Activated naive CD8-positive, alpha-beta T cell (primary cell): ENCODE data around the gene ZNF439.
A peak's percentile ranks its signal among the peaks of the same experiment; 100 is the strongest.
"Not testable (repeated sequence)": the region's sequence is repeated elsewhere in the genome, so short reads cannot be mapped to it uniquely, and the experiment has no call there.

Experiments used
- H3K27ac Mint-ChIP-seq: one replicate; pipeline ENCODE4 v1.8.0; 2021; ENCODE audit warnings: mixed read lengths
- H3K27me3 Mint-ChIP-seq: one replicate; pipeline ENCODE4 v1.8.0; 2021; ENCODE audit warnings: mixed read lengths
- H3K36me3 Mint-ChIP-seq: one replicate; pipeline ENCODE4 v1.8.0; 2021; ENCODE audit warnings: mixed read lengths
- H3K4me1 Mint-ChIP-seq: one replicate; pipeline ENCODE4 v1.8.0; 2021; ENCODE audit warnings: low read depth, mixed read lengths
- H3K4me3 Mint-ChIP-seq: one replicate; pipeline ENCODE4 v1.8.0; 2021; ENCODE audit warnings: mild to moderate bottlenecking, mixed read lengths
- H3K9me3 Mint-ChIP-seq: one replicate; pipeline ENCODE4 v1.8.0; 2021; ENCODE audit warnings: low read depth, mixed read lengths

Gene ZNF439

DNA sequence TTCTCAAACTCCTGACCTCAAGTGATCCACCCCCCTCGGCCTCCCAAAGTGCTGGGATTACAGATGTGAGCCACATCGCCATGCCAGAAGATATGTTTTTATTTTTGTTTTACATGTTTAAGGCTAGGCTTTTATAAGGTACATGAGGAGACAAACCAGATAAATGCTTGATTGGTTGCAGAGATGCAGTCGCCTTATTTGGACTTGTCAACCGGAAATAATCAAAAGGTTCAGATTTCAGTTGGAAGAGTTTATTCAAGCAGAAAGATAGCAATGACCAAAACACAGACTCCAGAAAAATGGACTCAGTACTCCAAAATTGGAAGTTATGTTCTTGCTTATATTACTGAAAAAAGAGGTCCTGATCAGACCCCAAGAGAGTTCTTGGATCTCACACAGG, 1.8 kb downstream of the ZNF439 start:
- not testable (repeated sequence) for H3K27me3 Mint-ChIP-seq

GRCh38 chr19:11853358-11853757, 4.8 kb downstream of the ZNF439 start:
- H3K9me3 Mint-ChIP-seq = peaks cover 4% of the 10 kb centered on the region
- no peaks in the 10 kb centered on the region for H3K27me3 Mint-ChIP-seq
- no peak overlapping the region for H3K27ac Mint-ChIP-seq
- no peak overlapping the region for H3K4me3 Mint-ChIP-seq
- H3K4me1 Mint-ChIP-seq = peaks cover 29% of the 10 kb centered on the region
- H3K36me3 Mint-ChIP-seq = peaks cover 46% of the 10 kb centered on the region

More for the DNA sequence above, 1.8 kb downstream of the ZNF439 start:
- Mint-ChIP-seq H3K4me3 (peak overlapping the region; percentile 92), H3K4me1 (peaks cover 30% of the 10 kb centered on the region), H3K36me3 (peaks cover 20% of the 10 kb centered on the region)
- not testable (repeated sequence) for H3K27ac Mint-ChIP-seq, H3K9me3 Mint-ChIP-seq

- Mint-ChIP-seq H3K36me3 (peaks cover 62% of the 10 kb centered on the region), H3K27me3 (no peaks in the 10 kb centered on the region), H3K4me1 (peaks cover 6% of the 10 kb centered on the region), H3K4me3 (no peak overlapping the region), H3K9me3 (peaks cover 5% of the 10 kb centered on the region), H3K27ac (no peak overlapping the region)
Measured at GRCh38 chr19:11856596-11857250, 8.2 kb downstream of the ZNF439 start.

GRCh38 chr19:11860721-11861120, 12.2 kb downstream of the ZNF439 start:
- peaks cover 3% of the 10 kb centered on the region for H3K4me1 Mint-ChIP-seq
- no peak overlapping the region for H3K4me3 Mint-ChIP-seq
- no peaks in the 10 kb centered on the region for H3K27me3 Mint-ChIP-seq
- peaks cover 7% of the 10 kb centered on the region for H3K9me3 Mint-ChIP-seq
- H3K36me3 Mint-ChIP-seq = peaks cover 71% of the 10 kb centered on the region
- H3K27ac Mint-ChIP-seq = no peak overlapping the region

- Mint-ChIP-seq H3K9me3 (peaks cover 10% of the 10 kb centered on the region), H3K27ac (no peak overlapping the region)
Measured at GRCh38 chr19:11861301-11861700, 12.8 kb downstream of the ZNF439 start.

DNA sequence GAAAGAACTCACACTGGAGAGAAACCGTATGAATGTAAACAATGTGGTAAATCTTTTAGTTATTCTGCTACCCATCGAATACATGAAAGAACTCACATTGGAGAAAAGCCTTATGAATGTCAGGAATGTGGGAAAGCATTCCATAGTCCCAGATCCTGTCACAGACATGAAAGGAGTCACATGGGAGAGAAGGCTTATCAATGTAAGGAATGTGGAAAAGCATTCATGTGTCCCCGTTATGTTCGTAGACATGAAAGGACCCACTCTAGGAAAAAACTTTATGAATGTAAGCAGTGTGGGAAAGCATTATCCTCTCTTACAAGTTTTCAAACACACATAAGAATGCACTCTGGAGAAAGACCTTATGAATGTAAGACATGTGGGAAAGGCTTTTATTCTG, 19.2 kb downstream of the ZNF439 start:
- H3K4me3 Mint-ChIP-seq, H3K27ac Mint-ChIP-seq, H3K27me3 Mint-ChIP-seq, H3K4me1 Mint-ChIP-seq: not testable (repeated sequence)
- Mint-ChIP-seq H3K9me3 (peaks cover 23% of the 10 kb centered on the region), H3K36me3 (peaks cover 59% of the 10 kb centered on the region)

More at GRCh38 chr19:11861301-11861700, 12.8 kb downstream of the ZNF439 start:
- Mint-ChIP-seq H3K4me3 (no peak overlapping the region), H3K36me3 (peaks cover 70% of the 10 kb centered on the region), H3K27me3 (no peaks in the 10 kb centered on the region), H3K4me1 (no peaks in the 10 kb centered on the region)

DNA sequence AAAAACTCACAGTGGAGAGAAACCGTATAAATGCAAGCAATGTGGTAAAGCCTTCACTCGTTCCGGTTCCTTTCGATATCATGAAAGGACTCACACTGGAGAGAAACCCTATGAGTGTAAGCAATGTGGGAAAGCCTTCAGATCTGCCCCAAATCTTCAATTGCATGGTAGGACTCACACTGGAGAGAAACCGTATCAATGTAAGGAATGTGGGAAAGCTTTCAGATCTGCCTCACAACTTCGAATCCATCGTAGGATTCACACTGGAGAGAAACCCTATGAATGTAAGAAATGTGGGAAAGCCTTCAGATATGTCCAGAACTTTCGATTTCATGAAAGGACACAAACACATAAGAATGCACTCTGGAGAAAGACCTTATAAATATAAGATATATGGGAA, 19.7 kb downstream of the ZNF439 start:
- Mint-ChIP-seq H3K27ac (no peak overlapping the region), H3K4me1 (no peaks in the 10 kb centered on the region), H3K4me3 (no peak overlapping the region), H3K9me3 (peaks cover 21% of the 10 kb centered on the region), H3K27me3 (no peaks in the 10 kb centered on the region), H3K36me3 (peaks cover 57% of the 10 kb centered on the region)

GRCh38 chr19:11872624-11873023, 24.1 kb downstream of the ZNF439 start:
- no peak overlapping the region for H3K4me3 Mint-ChIP-seq
- peaks cover 26% of the 10 kb centered on the region for H3K36me3 Mint-ChIP-seq
- H3K27me3 Mint-ChIP-seq = no peaks in the 10 kb centered on the region
- H3K27ac Mint-ChIP-seq = no peak overlapping the region
- H3K9me3 Mint-ChIP-seq = peaks cover 18% of the 10 kb centered on the region
- no peaks in the 10 kb centered on the region for H3K4me1 Mint-ChIP-seq

- no peaks in the 10 kb centered on the region for H3K27me3 Mint-ChIP-seq
- peaks cover 15% of the 10 kb centered on the region for H3K36me3 Mint-ChIP-seq
- H3K27ac Mint-ChIP-seq = no peak overlapping the region
- peaks cover 11% of the 10 kb centered on the region for H3K9me3 Mint-ChIP-seq
- H3K4me1 Mint-ChIP-seq = no peaks in the 10 kb centered on the region
- no peak overlapping the region for H3K4me3 Mint-ChIP-seq
Measured at GRCh38 chr19:11873762-11874161, 25.2 kb downstream of the ZNF439 start.

- H3K27me3 Mint-ChIP-seq, H3K4me3 Mint-ChIP-seq, H3K27ac Mint-ChIP-seq, H3K4me1 Mint-ChIP-seq, H3K36me3 Mint-ChIP-seq, H3K9me3 Mint-ChIP-seq: not testable (repeated sequence)
Measured at GRCh38 chr19:11879687-11880266, 31.3 kb downstream of the ZNF439 start.

DNA sequence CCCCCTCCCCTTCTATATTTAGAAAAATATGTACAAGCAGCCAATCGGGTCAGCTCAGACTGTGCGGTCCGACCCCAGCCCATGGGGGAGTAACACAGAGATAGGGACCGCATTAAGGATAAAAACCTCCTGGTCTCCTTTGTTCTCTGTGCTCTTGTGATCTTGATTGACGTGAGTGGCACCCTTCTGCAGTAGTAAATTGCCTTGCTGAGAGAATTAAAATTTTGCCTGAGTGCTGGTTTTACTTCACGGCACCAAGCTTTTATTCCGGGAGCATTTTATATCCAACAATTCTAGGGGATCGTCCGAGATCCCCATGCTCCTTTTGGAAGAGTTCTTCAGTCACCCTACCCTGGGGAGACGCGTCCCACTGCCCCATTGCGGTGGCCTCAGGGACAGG, 32.1 kb downstream of the ZNF439 start:
- Mint-ChIP-seq H3K36me3 (no peaks in the 10 kb centered on the region), H3K4me3 (no peak overlapping the region), H3K27ac (no peak overlapping the region), H3K9me3 (no peaks in the 10 kb centered on the region), H3K4me1 (peaks cover 2% of the 10 kb centered on the region), H3K27me3 (no peaks in the 10 kb centered on the region)

DNA sequence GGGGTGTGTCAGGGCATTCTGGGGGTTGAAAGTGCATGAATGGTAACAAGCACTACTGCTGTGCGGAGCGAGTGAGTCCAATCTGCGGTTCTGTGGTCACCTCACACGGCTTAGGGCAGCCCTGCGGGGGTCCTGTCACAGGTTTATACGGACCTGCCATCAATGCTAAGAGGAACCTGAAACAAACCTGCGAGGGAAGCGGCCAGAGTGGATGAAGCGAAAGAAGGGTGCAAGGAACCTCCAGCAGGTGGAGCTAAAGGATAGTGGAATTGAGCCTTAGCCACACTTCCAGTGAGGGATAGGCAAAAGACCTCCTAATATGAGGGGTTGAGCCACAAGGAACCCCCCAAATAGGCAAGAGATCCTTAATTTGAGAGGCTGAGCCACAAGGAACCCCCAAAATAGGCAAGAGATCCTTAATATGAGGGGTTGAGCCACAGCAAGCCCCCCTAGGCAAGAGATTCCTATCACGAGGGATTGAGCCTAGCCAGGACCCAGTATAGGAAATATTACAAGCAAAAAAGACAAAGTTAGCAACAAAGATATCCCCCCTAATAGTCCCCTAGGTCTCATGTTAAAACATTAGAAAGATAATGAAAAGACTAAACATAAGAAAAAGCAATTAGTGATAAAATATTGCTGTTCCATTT, 32.8 kb downstream of the ZNF439 start:
- no peaks in the 10 kb centered on the region for H3K36me3 Mint-ChIP-seq
- H3K4me3 Mint-ChIP-seq = no peak overlapping the region

DNA sequence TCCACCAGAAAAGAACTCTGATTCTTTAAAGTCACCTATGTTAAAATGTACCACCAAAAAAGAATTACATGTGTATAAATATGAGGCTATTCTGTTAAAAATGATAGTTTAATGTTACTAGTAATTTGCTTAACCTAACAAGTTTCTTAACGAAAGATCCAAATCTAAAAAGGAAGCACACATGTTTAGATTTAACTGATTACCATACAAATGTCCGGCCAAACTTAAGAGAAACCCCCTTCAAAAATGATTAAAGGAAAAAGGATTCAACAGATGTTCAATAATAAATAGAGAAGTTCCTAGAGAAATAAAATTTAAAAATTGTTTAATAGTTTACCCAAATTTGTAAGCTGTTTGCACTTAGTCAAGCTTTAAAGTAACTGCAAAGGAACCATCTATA, 34.1 kb downstream of the ZNF439 start:
- Mint-ChIP-seq H3K9me3 (no peaks in the 10 kb centered on the region), H3K36me3 (no peaks in the 10 kb centered on the region), H3K27ac (no peak overlapping the region), H3K4me3 (no peak overlapping the region), H3K27me3 (no peaks in the 10 kb centered on the region), H3K4me1 (peaks cover 6% of the 10 kb centered on the region)

More for the DNA sequence above, 32.8 kb downstream of the ZNF439 start:
- no peaks in the 10 kb centered on the region for H3K9me3 Mint-ChIP-seq
- H3K4me1 Mint-ChIP-seq = peaks cover 2% of the 10 kb centered on the region
- no peak overlapping the region for H3K27ac Mint-ChIP-seq
- H3K27me3 Mint-ChIP-seq = no peaks in the 10 kb centered on the region

- no peaks in the 10 kb centered on the region for H3K36me3 Mint-ChIP-seq
- H3K27ac Mint-ChIP-seq = peak overlapping the region; percentile 16
- peaks cover 25% of the 10 kb centered on the region for H3K4me1 Mint-ChIP-seq
- no peaks in the 10 kb centered on the region for H3K9me3 Mint-ChIP-seq
- no peaks in the 10 kb centered on the region for H3K27me3 Mint-ChIP-seq
- peak overlapping the region; percentile 91 for H3K4me3 Mint-ChIP-seq
Measured at GRCh38 chr19:11887234-11887610, 38.7 kb downstream of the ZNF439 start.

DNA sequence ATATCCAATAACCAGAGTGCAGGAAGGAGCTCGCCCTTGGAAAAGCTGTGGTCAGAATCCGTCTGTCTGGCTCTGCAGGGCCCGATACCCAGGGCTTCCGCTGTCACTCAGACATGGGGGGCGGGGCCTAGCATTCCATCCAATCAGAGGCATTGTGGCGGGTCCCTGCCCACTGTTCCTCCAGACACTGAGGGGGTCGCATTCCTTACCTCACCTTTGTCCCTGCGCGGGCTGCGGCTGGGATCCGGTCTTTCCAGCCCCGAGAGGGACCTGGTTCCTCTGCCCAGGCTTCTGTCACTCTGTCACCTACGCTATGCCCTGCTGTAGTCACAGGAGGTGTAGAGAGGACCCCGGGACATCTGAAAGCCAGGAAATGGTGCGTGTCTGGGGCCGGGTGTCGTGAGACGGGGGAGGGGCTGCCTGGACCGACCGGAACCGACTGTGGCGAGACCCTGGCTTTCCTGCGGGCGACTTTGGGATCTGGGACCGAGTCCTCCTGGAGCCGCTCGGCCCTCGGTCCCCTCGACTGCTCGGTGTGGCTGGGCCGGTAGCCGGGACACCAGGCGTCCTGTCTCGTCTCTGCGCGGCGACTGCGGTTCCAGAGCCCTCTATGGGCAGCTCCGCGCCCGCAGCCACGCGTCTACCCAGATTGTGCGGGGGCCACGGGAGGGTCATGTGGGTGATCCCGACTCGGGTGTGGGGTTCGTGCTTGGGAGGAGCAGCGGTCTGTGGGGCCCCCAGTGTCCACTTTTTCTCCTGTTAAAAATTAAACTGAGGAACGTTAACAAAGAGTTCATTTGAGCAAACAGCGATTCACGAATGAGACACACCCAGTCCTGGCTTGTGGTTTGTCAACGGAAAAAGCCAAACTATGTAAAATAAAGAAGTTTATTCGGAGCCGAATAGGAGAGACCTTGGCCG, 39.3 kb downstream of the ZNF439 start, which contains the start of gene ZNF69:
TSS of gene ZNF69 (plus strand) at position 172 of the 921 bp plus-strand sequence. CDS start at position 314, 142 bp downstream.
- Mint-ChIP-seq H3K36me3 (no peaks in the 10 kb centered on the region), H3K4me3 (peak within 1 kb of the TSS; percentile 91), H3K27me3 (no peaks in the 10 kb centered on the region), H3K9me3 (no peaks in the 10 kb centered on the region), H3K27ac (peak within 1 kb of the TSS; percentile 76), H3K4me1 (peaks cover 25% of the 10 kb centered on the region)
